ENCODE data around the gene MEGF6.

The MEGF6 gene

DNA sequence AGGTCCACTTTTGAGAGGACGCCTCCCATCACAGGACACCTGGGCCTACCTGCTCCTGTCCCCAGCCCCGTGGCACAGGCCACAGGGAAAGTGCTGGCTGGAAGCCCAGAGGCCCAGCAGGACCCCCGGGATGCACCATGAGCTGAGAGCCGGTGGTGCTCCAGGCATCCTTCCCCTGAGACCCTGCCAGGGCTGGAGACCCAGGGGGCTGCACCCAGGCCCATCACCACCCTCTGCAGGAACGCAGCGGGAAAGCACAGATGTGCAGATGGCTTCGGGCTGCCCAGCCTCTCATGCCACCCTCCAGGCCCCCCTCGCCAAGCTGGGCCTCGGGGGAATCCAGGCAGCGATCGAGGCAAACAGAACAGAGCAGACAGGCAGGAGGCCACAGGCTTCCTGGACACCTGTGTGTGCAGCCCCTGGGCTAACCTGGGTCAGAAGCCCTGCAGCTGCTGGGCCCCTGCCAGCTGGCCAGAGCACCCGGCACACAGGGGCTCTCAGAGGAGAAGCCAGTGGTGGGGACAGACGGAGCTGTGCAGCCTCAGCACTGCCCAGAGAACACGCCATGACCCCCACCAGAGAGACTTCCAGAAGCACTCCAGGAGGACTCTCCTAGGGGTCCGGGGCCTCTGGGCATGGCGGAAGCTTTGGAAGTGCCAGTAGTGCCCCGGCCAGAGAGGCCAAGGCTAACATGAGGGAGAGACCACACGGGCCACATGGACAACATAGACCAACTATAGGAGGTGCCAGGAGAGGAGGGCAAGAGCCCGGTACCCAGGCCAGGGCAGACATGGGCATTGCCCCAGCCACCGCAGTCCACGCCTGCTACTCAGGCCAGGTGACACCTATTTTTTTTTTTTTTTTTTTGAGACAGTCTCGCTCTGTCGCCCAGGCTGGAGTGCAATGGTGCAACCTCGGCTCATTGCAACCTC is 85.5 kb downstream of the MEGF6 start:
- TF ChIP-seq ZNF274 (IDR thresholded peaks at IDR 0.05; ENCODE audit: low read depth, low read length), result no peak
- no peak overlapping the region for H3K4me3 ChIP-seq (ENCODE audit: low read length)

- H3K4me3 ChIP-seq (ENCODE audit: low read length), result no peak overlapping the region
- TF ChIP-seq ZNF274 (IDR thresholded peaks at IDR 0.05; ENCODE audit: low read depth, low read length), result no peak
Measured at GRCh38 chr1:3524556-3525203, 86.6 kb downstream of the MEGF6 start.

GRCh38 chr1:3523980-3524379 is 87.3 kb downstream of the MEGF6 start:
- no peak for TF ChIP-seq ZNF274 (IDR thresholded peaks at IDR 0.05; ENCODE audit: low read depth, low read length)
- H3K4me3 ChIP-seq (ENCODE audit: low read length), result no peak overlapping the region

DNA sequence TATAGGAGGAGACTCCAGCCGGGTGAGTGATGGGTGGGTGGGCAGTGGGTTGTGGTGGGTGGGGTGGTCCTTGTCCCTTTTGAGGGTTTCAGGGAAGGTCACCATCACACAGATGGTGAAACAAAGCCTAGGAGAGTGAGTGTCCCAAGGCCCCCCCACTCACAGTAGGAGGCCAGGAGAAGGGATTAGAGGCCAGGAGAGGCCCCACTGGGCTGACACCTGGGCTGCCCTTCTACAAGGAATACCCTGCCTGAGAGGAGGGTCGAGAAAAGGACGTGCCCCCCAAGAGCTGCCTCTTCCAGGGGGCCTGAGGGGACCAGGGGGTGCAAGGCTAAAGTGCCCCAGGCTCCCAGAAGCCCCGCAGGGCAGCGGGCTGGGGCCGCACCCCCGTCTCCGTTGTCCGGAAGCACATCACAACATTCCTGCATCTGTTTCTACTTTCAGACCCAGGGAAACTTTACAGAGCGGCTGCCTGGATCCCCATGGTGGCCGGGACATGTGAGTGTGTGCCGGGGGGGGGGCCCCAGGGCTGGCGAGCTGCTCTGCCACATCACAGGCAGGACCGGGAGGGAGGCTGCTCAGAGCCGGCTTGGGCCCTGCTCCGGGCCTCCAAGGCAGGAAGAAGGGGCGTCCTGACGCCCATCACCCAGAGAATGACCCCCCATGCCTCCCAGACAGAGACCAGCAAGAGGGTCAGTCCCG is 88.6 kb downstream of the MEGF6 start:
- H3K4me3 ChIP-seq (ENCODE audit: low read length), result no peak overlapping the region
- no peak for TF ChIP-seq ZNF274 (IDR thresholded peaks at IDR 0.05; ENCODE audit: low read depth, low read length)

DNA sequence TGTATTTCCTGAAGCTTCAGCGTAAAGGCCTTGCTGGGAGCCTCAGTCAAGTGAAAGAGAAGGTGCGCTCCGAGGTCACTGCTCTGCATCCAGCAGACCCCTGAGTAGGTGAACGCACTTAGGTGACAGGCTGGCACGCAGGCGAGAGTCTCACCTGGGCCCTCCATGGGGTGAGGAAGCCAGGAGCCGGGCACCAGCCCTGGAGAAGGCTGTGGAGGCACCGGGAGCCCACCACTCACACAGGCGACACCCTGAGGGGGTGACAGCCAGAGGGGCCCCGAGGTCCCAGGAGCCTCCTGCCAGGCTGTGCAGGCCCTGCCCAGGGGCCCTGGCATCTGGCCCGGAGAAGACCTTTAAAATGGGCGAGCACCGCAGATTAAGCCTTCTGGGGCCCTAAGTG is 89.2 kb downstream of the MEGF6 start:
- TF ChIP-seq ZNF274 (IDR thresholded peaks at IDR 0.05; ENCODE audit: low read depth, low read length), result no peak
- H3K4me3 ChIP-seq (ENCODE audit: low read length), result no peak overlapping the region

GRCh38 chr1:3521426-3521825 is 89.9 kb downstream of the MEGF6 start:
- TF ChIP-seq ZNF274 (IDR thresholded peaks at IDR 0.05; ENCODE audit: low read depth, low read length), result no peak
- no peak overlapping the region for H3K4me3 ChIP-seq (ENCODE audit: low read length)

DNA sequence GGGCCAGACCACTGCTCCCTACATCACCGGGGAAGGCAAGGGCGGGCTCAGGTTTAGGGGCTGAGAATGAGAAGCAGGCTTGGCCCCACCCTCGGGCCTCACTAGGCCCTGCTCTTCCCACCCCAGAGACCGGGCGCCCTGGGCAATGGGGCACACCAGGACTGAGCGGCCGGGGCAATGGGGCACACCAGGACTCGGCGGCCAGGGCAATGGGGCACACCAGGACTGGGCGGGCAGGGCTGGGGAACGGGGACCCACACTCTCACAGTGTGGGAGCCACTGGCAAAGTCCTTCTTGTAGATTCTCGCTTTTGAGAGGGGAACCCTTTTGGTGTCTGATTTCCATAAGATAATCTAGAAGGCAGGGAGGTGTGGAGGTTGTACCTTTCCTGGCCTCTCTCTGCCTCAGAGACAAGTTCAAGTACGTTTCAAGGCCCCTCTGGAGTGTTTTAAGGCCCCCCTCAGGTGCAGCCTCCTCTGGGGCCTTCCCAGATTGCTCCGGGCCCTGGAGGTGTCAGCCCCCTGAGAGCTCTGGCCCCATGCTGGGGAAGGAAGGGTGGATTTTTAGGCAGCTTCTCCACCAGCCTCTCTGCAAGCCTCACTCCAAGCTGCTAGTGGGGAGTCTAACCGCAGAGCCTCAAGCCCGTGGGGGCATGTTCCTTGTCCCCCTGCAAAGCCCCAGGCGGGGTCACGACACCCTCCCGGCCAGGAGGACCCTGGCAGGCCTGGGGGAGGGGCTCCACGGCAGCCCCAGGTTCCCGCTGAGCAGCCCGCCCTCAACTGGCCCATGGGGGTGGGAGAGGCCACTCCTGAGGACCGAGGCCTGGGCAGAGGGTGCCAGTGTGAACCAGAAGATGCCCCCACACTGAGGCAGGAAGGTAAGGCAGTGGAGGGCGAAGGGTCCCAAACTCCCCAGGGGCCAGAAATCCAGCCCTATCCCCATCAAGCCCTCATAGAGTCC is 90.6 kb downstream of the MEGF6 start:
- TF ChIP-seq ZNF274 (IDR thresholded peaks at IDR 0.05; ENCODE audit: low read depth, low read length), result no peak

GRCh38 chr1:3519301-3519885 is 91.9 kb downstream of the MEGF6 start:
- no peak overlapping the region for H3K4me3 ChIP-seq (ENCODE audit: low read length)
- no peak for TF ChIP-seq ZNF274 (IDR thresholded peaks at IDR 0.05; ENCODE audit: low read depth, low read length)

More for the DNA sequence above, 90.6 kb downstream of the MEGF6 start:
- no peak overlapping the region for H3K4me3 ChIP-seq (ENCODE audit: low read length)

- H3K4me3 ChIP-seq (ENCODE audit: low read length), result no peak overlapping the region
- TF ChIP-seq ZNF274 (IDR thresholded peaks at IDR 0.05; ENCODE audit: low read depth, low read length), result no peak
Measured at GRCh38 chr1:3518756-3519155, 92.6 kb downstream of the MEGF6 start.

- no peak overlapping the region for H3K4me3 ChIP-seq (ENCODE audit: low read length)
- no peak for TF ChIP-seq ZNF274 (IDR thresholded peaks at IDR 0.05; ENCODE audit: low read depth, low read length)
Measured at GRCh38 chr1:3518256-3518655, 93.1 kb downstream of the MEGF6 start.

GRCh38 chr1:3516911-3517675 is 94.2 kb downstream of the MEGF6 start:
- no peak for TF ChIP-seq ZNF274 (IDR thresholded peaks at IDR 0.05; ENCODE audit: low read depth, low read length)
- H3K4me3 ChIP-seq (ENCODE audit: low read length), result no peak overlapping the region

DNA sequence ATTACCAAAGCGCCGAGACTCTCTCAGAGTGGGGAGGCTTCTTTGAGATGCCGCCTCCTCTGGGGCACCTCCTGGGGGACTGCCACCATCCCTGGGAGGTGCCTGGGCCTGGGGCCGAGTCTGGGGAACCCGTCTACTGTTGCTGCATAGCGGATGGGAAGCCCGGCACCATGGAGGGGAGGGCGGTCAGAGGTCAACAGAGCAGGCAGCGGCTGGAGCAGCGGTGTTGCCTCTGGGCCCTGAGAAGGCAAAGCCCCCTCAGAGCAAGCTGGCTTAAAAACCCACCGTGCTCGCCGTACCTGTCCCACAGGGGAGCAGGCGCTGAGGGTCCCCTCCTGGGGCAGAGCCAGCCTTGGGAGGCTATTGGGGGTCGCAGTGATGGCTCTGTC is 94.8 kb downstream of the MEGF6 start:
- no peak for TF ChIP-seq ZNF274 (IDR thresholded peaks at IDR 0.05; ENCODE audit: low read depth, low read length)
- no peak overlapping the region for H3K4me3 ChIP-seq (ENCODE audit: low read length)

Measured in GM08714 (cell line).